ENCODE data around the gene RABGEF1.
A peak's percentile ranks its signal among the peaks of the same experiment; 100 is the strongest.
"Not testable (repeated sequence)": the region's sequence is repeated elsewhere in the genome, so short reads cannot be mapped to it uniquely, and the experiment has no call there.

The RABGEF1 gene

GRCh38 chr7:66764905-66765304 lies 24.4 kb downstream of the RABGEF1 start:
- not testable (repeated sequence) for H3K4me1 ChIP-seq (ENCODE audit: control insufficient read depth, insufficient read depth, low read length); H3K9ac ChIP-seq (ENCODE audit: low read depth, low read length); H3K4me3 ChIP-seq (ENCODE audit: low read depth, low read length); H3K27me3 ChIP-seq (ENCODE audit: control insufficient read depth, insufficient read depth, low read length); H3K36me3 ChIP-seq (ENCODE audit: control insufficient read depth, insufficient read depth, low read length); H3K9me3 ChIP-seq (ENCODE audit: control insufficient read depth, insufficient read depth, low read length); H3K27ac ChIP-seq (ENCODE audit: low read depth, low read length)

- not testable (repeated sequence) for H3K36me3 ChIP-seq (ENCODE audit: control insufficient read depth, insufficient read depth, low read length); H3K4me1 ChIP-seq (ENCODE audit: control insufficient read depth, insufficient read depth, low read length); H3K27me3 ChIP-seq (ENCODE audit: control insufficient read depth, insufficient read depth, low read length)
These were observed 24.9 kb downstream of the RABGEF1 start for GRCh38 chr7:66765322-66766025.

GRCh38 chr7:66766041-66766440 lies 25.5 kb downstream of the RABGEF1 start:
- no peaks in the 10 kb centered on the region for H3K36me3 ChIP-seq (ENCODE audit: control insufficient read depth, insufficient read depth, low read length)
- no peaks in the 10 kb centered on the region for H3K4me1 ChIP-seq (ENCODE audit: control insufficient read depth, insufficient read depth, low read length)
- H3K27ac ChIP-seq (ENCODE audit: low read depth, low read length) = peak overlapping the region; percentile 5
- no peaks in the 10 kb centered on the region for H3K27me3 ChIP-seq (ENCODE audit: control insufficient read depth, insufficient read depth, low read length)
- H3K9me3 ChIP-seq (ENCODE audit: control insufficient read depth, insufficient read depth, low read length) = no peaks in the 10 kb centered on the region
- H3K4me3 ChIP-seq (ENCODE audit: low read depth, low read length) = no peak overlapping the region
- no peak overlapping the region for H3K9ac ChIP-seq (ENCODE audit: low read depth, low read length)

More at GRCh38 chr7:66765322-66766025, 24.9 kb downstream of the RABGEF1 start:
- H3K27ac ChIP-seq (ENCODE audit: low read depth, low read length) = peak overlapping the region; percentile 5
- H3K4me3 ChIP-seq (ENCODE audit: low read depth, low read length); H3K9me3 ChIP-seq (ENCODE audit: control insufficient read depth, insufficient read depth, low read length); H3K9ac ChIP-seq (ENCODE audit: low read depth, low read length): not testable (repeated sequence)

GRCh38 chr7:66767486-66767885 lies 27.0 kb downstream of the RABGEF1 start:
- H3K9me3 ChIP-seq (ENCODE audit: control insufficient read depth, insufficient read depth, low read length); H3K27me3 ChIP-seq (ENCODE audit: control insufficient read depth, insufficient read depth, low read length); H3K36me3 ChIP-seq (ENCODE audit: control insufficient read depth, insufficient read depth, low read length); H3K4me1 ChIP-seq (ENCODE audit: control insufficient read depth, insufficient read depth, low read length); H3K4me3 ChIP-seq (ENCODE audit: low read depth, low read length); H3K27ac ChIP-seq (ENCODE audit: low read depth, low read length); H3K9ac ChIP-seq (ENCODE audit: low read depth, low read length): not testable (repeated sequence)

GRCh38 chr7:66768865-66769832 lies 28.6 kb downstream of the RABGEF1 start:
- no peak overlapping the region for H3K4me3 ChIP-seq (ENCODE audit: low read depth, low read length)
- no peaks in the 10 kb centered on the region for H3K4me1 ChIP-seq (ENCODE audit: control insufficient read depth, insufficient read depth, low read length)
- H3K9me3 ChIP-seq (ENCODE audit: control insufficient read depth, insufficient read depth, low read length) = no peaks in the 10 kb centered on the region
- H3K36me3 ChIP-seq (ENCODE audit: control insufficient read depth, insufficient read depth, low read length) = peaks cover 18% of the 10 kb centered on the region
- no peak overlapping the region for H3K9ac ChIP-seq (ENCODE audit: low read depth, low read length)
- no peak overlapping the region for H3K27ac ChIP-seq (ENCODE audit: low read depth, low read length)
- no peaks in the 10 kb centered on the region for H3K27me3 ChIP-seq (ENCODE audit: control insufficient read depth, insufficient read depth, low read length)

- no peak overlapping the region for H3K4me3 ChIP-seq (ENCODE audit: low read depth, low read length)
- H3K27ac ChIP-seq (ENCODE audit: low read depth, low read length) = no peak overlapping the region
- H3K36me3 ChIP-seq (ENCODE audit: control insufficient read depth, insufficient read depth, low read length) = peaks cover 26% of the 10 kb centered on the region
- H3K9me3 ChIP-seq (ENCODE audit: control insufficient read depth, insufficient read depth, low read length) = no peaks in the 10 kb centered on the region
- H3K9ac ChIP-seq (ENCODE audit: low read depth, low read length) = no peak overlapping the region
- H3K27me3 ChIP-seq (ENCODE audit: control insufficient read depth, insufficient read depth, low read length) = no peaks in the 10 kb centered on the region
- H3K4me1 ChIP-seq (ENCODE audit: control insufficient read depth, insufficient read depth, low read length) = no peaks in the 10 kb centered on the region
These were observed 29.4 kb downstream of the RABGEF1 start for GRCh38 chr7:66769833-66770512.

- Histone ChIP-seq H3K27me3 (ENCODE audit: control insufficient read depth, insufficient read depth, low read length) (no peaks in the 10 kb centered on the region), H3K9me3 (ENCODE audit: control insufficient read depth, insufficient read depth, low read length) (no peaks in the 10 kb centered on the region), H3K9ac (ENCODE audit: low read depth, low read length) (no peak overlapping the region), H3K4me3 (ENCODE audit: low read depth, low read length) (no peak overlapping the region), H3K27ac (ENCODE audit: low read depth, low read length) (no peak overlapping the region), H3K4me1 (ENCODE audit: control insufficient read depth, insufficient read depth, low read length) (no peaks in the 10 kb centered on the region), H3K36me3 (ENCODE audit: control insufficient read depth, insufficient read depth, low read length) (peaks cover 44% of the 10 kb centered on the region)
These were observed 31.3 kb downstream of the RABGEF1 start for GRCh38 chr7:66771795-66772194.

- not testable (repeated sequence) for H3K9me3 ChIP-seq (ENCODE audit: control insufficient read depth, insufficient read depth, low read length); H3K27me3 ChIP-seq (ENCODE audit: control insufficient read depth, insufficient read depth, low read length); H3K9ac ChIP-seq (ENCODE audit: low read depth, low read length); H3K27ac ChIP-seq (ENCODE audit: low read depth, low read length); H3K4me1 ChIP-seq (ENCODE audit: control insufficient read depth, insufficient read depth, low read length); H3K4me3 ChIP-seq (ENCODE audit: low read depth, low read length)
- peaks cover 56% of the 10 kb centered on the region for H3K36me3 ChIP-seq (ENCODE audit: control insufficient read depth, insufficient read depth, low read length)
These were observed 33.2 kb downstream of the RABGEF1 start for GRCh38 chr7:66773744-66774143.

- H3K36me3 ChIP-seq (ENCODE audit: control insufficient read depth, insufficient read depth, low read length) = peaks cover 72% of the 10 kb centered on the region
- not testable (repeated sequence) for H3K4me1 ChIP-seq (ENCODE audit: control insufficient read depth, insufficient read depth, low read length); H3K9ac ChIP-seq (ENCODE audit: low read depth, low read length); H3K27ac ChIP-seq (ENCODE audit: low read depth, low read length); H3K27me3 ChIP-seq (ENCODE audit: control insufficient read depth, insufficient read depth, low read length); H3K9me3 ChIP-seq (ENCODE audit: control insufficient read depth, insufficient read depth, low read length); H3K4me3 ChIP-seq (ENCODE audit: low read depth, low read length)
These were observed 35.9 kb downstream of the RABGEF1 start for GRCh38 chr7:66776383-66776782.

GRCh38 chr7:66776800-66777442 lies 36.4 kb downstream of the RABGEF1 start:
- no peaks in the 10 kb centered on the region for H3K9me3 ChIP-seq (ENCODE audit: control insufficient read depth, insufficient read depth, low read length)
- no peak overlapping the region for H3K9ac ChIP-seq (ENCODE audit: low read depth, low read length)
- H3K4me3 ChIP-seq (ENCODE audit: low read depth, low read length) = no peak overlapping the region
- peaks cover 74% of the 10 kb centered on the region for H3K36me3 ChIP-seq (ENCODE audit: control insufficient read depth, insufficient read depth, low read length)
- H3K27me3 ChIP-seq (ENCODE audit: control insufficient read depth, insufficient read depth, low read length) = no peaks in the 10 kb centered on the region
- peaks cover 5% of the 10 kb centered on the region; the same call in 1 of the 2 replicates for H3K4me1 ChIP-seq (ENCODE audit: control insufficient read depth, insufficient read depth, low read length)
- H3K27ac ChIP-seq (ENCODE audit: low read depth, low read length) = no peak overlapping the region
